NCI-H774 (cell line): ENCODE data around the gene CFAP107.

Source experiments
- DNase-seq: peaks from one replicate; lab custom pipeline; 2025; lab: John Stamatoyannopoulos, UW

Gene CFAP107

GRCh38 chr1:12741946-12742345 lies 4.1 kb upstream of the CFAP107 start:
- no peak for DNase-seq

GRCh38 chr1:12745126-12745991 lies 641 bp upstream of the CFAP107 start:
- no peak for DNase-seq

- no peak for DNase-seq
These were observed 2.9 kb downstream of the CFAP107 start for GRCh38 chr1:12748778-12749355.

GRCh38 chr1:12754738-12755137 lies 8.7 kb downstream of the CFAP107 start:
- DNase-seq, result no peak

GRCh38 chr1:12756273-12756672 lies 10.3 kb downstream of the CFAP107 start:
- no peak for DNase-seq

GRCh38 chr1:12756768-12757413 lies 10.9 kb downstream of the CFAP107 start:
- DNase-seq, result no peak

GRCh38 chr1:12757836-12758235 lies 11.8 kb downstream of the CFAP107 start:
- no peak for DNase-seq

GRCh38 chr1:12760256-12760795 lies 14.3 kb downstream of the CFAP107 start:
- DNase-seq, result no peak

- no peak for DNase-seq
These were observed 15.8 kb downstream of the CFAP107 start for GRCh38 chr1:12761781-12762180.

GRCh38 chr1:12762766-12763165 lies 16.8 kb downstream of the CFAP107 start:
- DNase-seq, result no peak

GRCh38 chr1:12763479-12763878 lies 17.5 kb downstream of the CFAP107 start:
- DNase-seq, result no peak

- no peak for DNase-seq
These were observed 18.0 kb downstream of the CFAP107 start for GRCh38 chr1:12764016-12764415.

GRCh38 chr1:12769031-12769430 lies 23.0 kb downstream of the CFAP107 start:
- no peak for DNase-seq

- DNase-seq, result no peak
These were observed 24.0 kb downstream of the CFAP107 start for GRCh38 chr1:12769976-12770505.

GRCh38 chr1:12770620-12771019 lies 24.6 kb downstream of the CFAP107 start:
- no peak for DNase-seq

- DNase-seq, result no peak
These were observed 25.2 kb downstream of the CFAP107 start for GRCh38 chr1:12771186-12771585.

GRCh38 chr1:12772520-12772919 lies 26.5 kb downstream of the CFAP107 start:
- DNase-seq, result no peak

- DNase-seq, result no peak
These were observed 27.4 kb downstream of the CFAP107 start, which contains the start of gene PRAMEF12 for GRCh38 chr1:12773438-12773837. Gene PRAMEF12 (plus strand): TSS chr1:12773738. CDS start chr1:12774868, 1,130 bp downstream.

GRCh38 chr1:12774801-12775345 lies 28.9 kb downstream of the CFAP107 start:
- DNase-seq, result no peak

GRCh38 chr1:12775443-12775842 lies 29.4 kb downstream of the CFAP107 start:
- no peak for DNase-seq

GRCh38 chr1:12776801-12777557 lies 31.0 kb downstream of the CFAP107 start:
- DNase-seq, result no peak
